ENCODE data around the gene DUT.

GRCh38 chr15:48355377-48355776 is 24.1 kb downstream of the DUT start:
- no peak for TF ChIP-seq CTCF (IDR thresholded peaks at IDR 0.05)
- no peak for TF ChIP-seq POLR2A (IDR thresholded peaks at IDR 0.05)
- TF ChIP-seq POLR2AphosphoS5 (IDR thresholded peaks at IDR 0.05): no peak
- TF ChIP-seq EP300 (IDR thresholded peaks at IDR 0.05): no peak
